K562 (cell line): ENCODE results near the gene ZNF506. TPM values are rescaled to one million over a fixed set of nuclear protein-coding genes. Genes with fewer than 3 reads are reported as not detected.

Source experiments
- ASH1L ChIP-seq: fragments of 450-650 bp; IDR thresholded peaks from 2 replicates; pipeline ENCODE4 v1.6.1; 2018; ENCODE audit warnings: borderline replicate concordance, mild to moderate bottlenecking, low read depth; ENCODE audit not compliant: partially characterized antibody
- CC2D1A ChIP-seq: fragments of 450-650 bp; IDR thresholded peaks from 2 replicates; pipeline ENCODE4 v1.6.1; 2017; ENCODE audit warnings: mild to moderate bottlenecking
- FOSL1 ChIP-seq: fragments of 200-800 bp; sonication (Bioruptor generic); conservative IDR thresholded peaks from 2 replicates; pipeline ENCODE4 v1.6.1; 2016; ENCODE audit warnings: missing genetic modification characterization, missing compliant biosample characterization
- GATAD2B ChIP-seq: fragments of 450-650 bp; IDR thresholded peaks from 2 replicates; pipeline ENCODE4 v1.6.1; 2017; ENCODE audit warnings: mild to moderate bottlenecking, borderline replicate concordance
- MAZ ChIP-seq, 2 experiments: fragments of 450-650 bp in 1 of 2; sonication (generic) in 1 of 2; formaldehyde crosslinking; IDR thresholded peaks in 1 of 2; conservative IDR thresholded peaks in 1 of 2; 2 replicates each; pipeline versions ENCODE4 v1.4.0 to v1.5.0; 2020; ENCODE audit warnings: mild to moderate bottlenecking in 1 of 2, missing genetic modification reagents in 1 of 2
- TFAP4 ChIP-seq: sonication (generic); formaldehyde crosslinking; IDR thresholded peaks from 2 replicates; pipeline ENCODE4 v1.8.0; 2022; ENCODE audit warnings: missing genetic modification reagents, mild to moderate bottlenecking, moderate library complexity, borderline replicate concordance
- U2AF1 ChIP-seq: fragments of 200-400 bp; formaldehyde crosslinking; optimal IDR thresholded peaks from 2 replicates; pipeline ENCODE3; 2017; ENCODE audit warnings: mild to moderate bottlenecking, low read depth, low read length, moderate library complexity
- ZFPM2 ChIP-seq: fragments of 250-450 bp; sonication (Bioruptor Pico); IDR thresholded peaks from 2 replicates; pipeline ENCODE4 v1.5.1; 2022; ENCODE audit warnings: mild to moderate bottlenecking
- ZNF143 ChIP-seq: sonication (generic); formaldehyde crosslinking; IDR thresholded peaks from 2 replicates; pipeline ENCODE4 v1.9.0; 2022; ENCODE audit warnings: mild to moderate bottlenecking, missing genetic modification reagents
- ZNF354B ChIP-seq: fragments of 250-450 bp; sonication (Bioruptor Pico); IDR thresholded peaks from 2 replicates; pipeline ENCODE4 v1.4.0; 2020
- ZNF431 ChIP-seq: sonication (generic); formaldehyde crosslinking; IDR thresholded peaks from 2 replicates; pipeline ENCODE4 v1.8.0; 2022; ENCODE audit warnings: mild to moderate bottlenecking, missing genetic modification reagents
- ZNF518B ChIP-seq: fragments of 250-450 bp; sonication (Bioruptor Pico); IDR thresholded peaks from 2 replicates; pipeline ENCODE4 v1.5.0; 2021; ENCODE audit warnings: mild to moderate bottlenecking, moderate library complexity
- polyA plus RNA-seq, 8 experiments: library from polyadenylated mRNA; depleted of rRNA in 4 of 8; stranded (reverse) in 5 of 8; unstranded in 3 of 8; fragments of >200 nt; fragmentation: Nextera tagmentation in 2 of 8; fragmentation: Illumina TruSeq in 1 of 8; extraction: Ambion mirVana in 2 of 8; extraction: Trizol in 1 of 8; gene quantifications; 2 replicates each; pipeline versions ENCODE4 v1.2.1 to v1.2.3, GENCODE V29; 2011 to 2014; ENCODE audit warnings: inconsistent platforms in 1 of 8, missing spikeins in 1 of 8
- total RNA-seq, 7 experiments: library from RNA; depleted of rRNA in 6 of 7; stranded (reverse); fragments of >200 nt in 6 of 7; fragmentation: Illumina TruSeq in 2 of 7; extraction: Trizol in 2 of 7; gene quantifications; 2 replicates each; pipeline versions ENCODE4 v1.2.1 to v1.2.3, GENCODE V29; 2011 to 2021; ENCODE audit warnings: low replicate concordance in 1 of 7
- TF ChIP-seq, protein P1 (sequence below): sonication (generic); formaldehyde crosslinking; IDR thresholded peaks from 2 replicates; pipeline ENCODE4 v1.8.1; 2023; ENCODE audit warnings: mild to moderate bottlenecking, missing genetic modification reagents
- TF ChIP-seq, protein P2 (sequence below): fragments of 450-650 bp; IDR thresholded peaks from 2 replicates; pipeline ENCODE4 v1.6.1; 2017; ENCODE audit warnings: antibody characterized with exemption, mild to moderate bottlenecking

ZNF506 gene
- total and polyA plus RNA-seq, 9 of the 15 experiments (the other 6 are each of a cell fraction or from before 2014, with no cell fraction given), result 0.03 to 0.44 (median 0.14) TPM; not detected in 2

GRCh38 chr19:19865750-19866610, 44.4 kb upstream of the ZNF506 start, which contains the start of gene ZNF253 (continued):
- TF ChIP-seq, protein P1, sequence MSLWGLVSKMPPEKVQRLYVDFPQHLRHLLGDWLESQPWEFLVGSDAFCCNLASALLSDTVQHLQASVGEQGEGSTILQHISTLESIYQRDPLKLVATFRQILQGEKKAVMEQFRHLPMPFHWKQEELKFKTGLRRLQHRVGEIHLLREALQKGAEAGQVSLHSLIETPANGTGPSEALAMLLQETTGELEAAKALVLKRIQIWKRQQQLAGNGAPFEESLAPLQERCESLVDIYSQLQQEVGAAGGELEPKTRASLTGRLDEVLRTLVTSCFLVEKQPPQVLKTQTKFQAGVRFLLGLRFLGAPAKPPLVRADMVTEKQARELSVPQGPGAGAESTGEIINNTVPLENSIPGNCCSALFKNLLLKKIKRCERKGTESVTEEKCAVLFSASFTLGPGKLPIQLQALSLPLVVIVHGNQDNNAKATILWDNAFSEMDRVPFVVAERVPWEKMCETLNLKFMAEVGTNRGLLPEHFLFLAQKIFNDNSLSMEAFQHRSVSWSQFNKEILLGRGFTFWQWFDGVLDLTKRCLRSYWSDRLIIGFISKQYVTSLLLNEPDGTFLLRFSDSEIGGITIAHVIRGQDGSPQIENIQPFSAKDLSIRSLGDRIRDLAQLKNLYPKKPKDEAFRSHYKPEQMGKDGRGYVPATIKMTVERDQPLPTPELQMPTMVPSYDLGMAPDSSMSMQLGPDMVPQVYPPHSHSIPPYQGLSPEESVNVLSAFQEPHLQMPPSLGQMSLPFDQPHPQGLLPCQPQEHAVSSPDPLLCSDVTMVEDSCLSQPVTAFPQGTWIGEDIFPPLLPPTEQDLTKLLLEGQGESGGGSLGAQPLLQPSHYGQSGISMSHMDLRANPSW (CRISPR knock-in tag), result no peak
- TF ChIP-seq ZNF143 (CRISPR knock-in tag), result no peak
- peak; percentile 68 for TF ChIP-seq TFAP4 (CRISPR knock-in tag)
- TF ChIP-seq, protein P2, sequence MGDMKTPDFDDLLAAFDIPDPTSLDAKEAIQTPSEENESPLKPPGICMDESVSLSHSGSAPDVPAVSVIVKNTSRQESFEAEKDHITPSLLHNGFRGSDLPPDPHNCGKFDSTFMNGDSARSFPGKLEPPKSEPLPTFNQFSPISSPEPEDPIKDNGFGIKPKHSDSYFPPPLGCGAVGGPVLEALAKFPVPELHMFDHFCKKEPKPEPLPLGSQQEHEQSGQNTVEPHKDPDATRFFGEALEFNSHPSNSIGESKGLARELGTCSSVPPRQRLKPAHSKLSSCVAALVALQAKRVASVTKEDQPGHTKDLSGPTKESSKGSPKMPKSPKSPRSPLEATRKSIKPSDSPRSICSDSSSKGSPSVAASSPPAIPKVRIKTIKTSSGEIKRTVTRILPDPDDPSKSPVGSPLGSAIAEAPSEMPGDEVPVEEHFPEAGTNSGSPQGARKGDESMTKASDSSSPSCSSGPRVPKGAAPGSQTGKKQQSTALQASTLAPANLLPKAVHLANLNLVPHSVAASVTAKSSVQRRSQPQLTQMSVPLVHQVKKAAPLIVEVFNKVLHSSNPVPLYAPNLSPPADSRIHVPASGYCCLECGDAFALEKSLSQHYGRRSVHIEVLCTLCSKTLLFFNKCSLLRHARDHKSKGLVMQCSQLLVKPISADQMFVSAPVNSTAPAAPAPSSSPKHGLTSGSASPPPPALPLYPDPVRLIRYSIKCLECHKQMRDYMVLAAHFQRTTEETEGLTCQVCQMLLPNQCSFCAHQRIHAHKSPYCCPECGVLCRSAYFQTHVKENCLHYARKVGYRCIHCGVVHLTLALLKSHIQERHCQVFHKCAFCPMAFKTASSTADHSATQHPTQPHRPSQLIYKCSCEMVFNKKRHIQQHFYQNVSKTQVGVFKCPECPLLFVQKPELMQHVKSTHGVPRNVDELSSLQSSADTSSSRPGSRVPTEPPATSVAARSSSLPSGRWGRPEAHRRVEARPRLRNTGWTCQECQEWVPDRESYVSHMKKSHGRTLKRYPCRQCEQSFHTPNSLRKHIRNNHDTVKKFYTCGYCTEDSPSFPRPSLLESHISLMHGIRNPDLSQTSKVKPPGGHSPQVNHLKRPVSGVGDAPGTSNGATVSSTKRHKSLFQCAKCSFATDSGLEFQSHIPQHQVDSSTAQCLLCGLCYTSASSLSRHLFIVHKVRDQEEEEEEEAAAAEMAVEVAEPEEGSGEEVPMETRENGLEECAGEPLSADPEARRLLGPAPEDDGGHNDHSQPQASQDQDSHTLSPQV, result peak; percentile 49; the same call in 1 of the 2 replicates
- no peak for TF ChIP-seq ZNF354B (CRISPR knock-in tag)
- no peak for TF ChIP-seq U2AF1
- peak in 1 of 2 experiments; percentile 81; a peak in 3 of 4 replicates for TF ChIP-seq MAZ (CRISPR knock-in tag; conservative IDR thresholded peaks at IDR 0.05 in 1 of 2, IDR thresholded peaks at IDR 0.05 in 1 of 2)
- no peak; the same call in 1 of the 2 replicates for TF ChIP-seq FOSL1
- no peak for TF ChIP-seq GATAD2B
- peak; percentile 84 for TF ChIP-seq ASH1L
- no peak for TF ChIP-seq ZNF431
- no peak for TF ChIP-seq ZNF518B (CRISPR knock-in tag)
- peak; percentile 73 for TF ChIP-seq CC2D1A
- no peak for TF ChIP-seq ZFPM2 (CRISPR knock-in tag)
